Mesothelial cell of epicardium (in vitro differentiated cells): Measurements from ENCODE around the gene EBF4. TPM values are rescaled to one million over a fixed set of nuclear protein-coding genes. Genes with fewer than 3 reads are reported as not detected.

Experiments
- DNase-seq, 2 experiments: peaks; one replicate each; pipeline ENCODE4 v3.0.0; 2021; ENCODE audit warnings: low spot score in 2 of 2; ENCODE audit not compliant: unreplicated experiment in 2 of 2
- H3K27ac Mint-ChIP-seq: 2 replicates; pipeline ENCODE4 v1.8.0; 2021; ENCODE audit warnings: mixed read lengths
- H3K27me3 Mint-ChIP-seq: 2 replicates; pipeline ENCODE4 v1.8.0; 2021; ENCODE audit warnings: low read depth, mixed read lengths
- H3K36me3 Mint-ChIP-seq: 2 replicates; pipeline ENCODE4 v1.8.0; 2021; ENCODE audit warnings: mixed read lengths
- H3K4me1 Mint-ChIP-seq: 2 replicates; pipeline ENCODE4 v1.8.0; 2021; ENCODE audit warnings: mixed read lengths
- H3K4me3 Mint-ChIP-seq: 2 replicates; pipeline ENCODE4 v1.8.0; 2021; ENCODE audit warnings: mild to moderate bottlenecking, moderate library complexity, mixed read lengths
- H3K9me3 Mint-ChIP-seq: 2 replicates; pipeline ENCODE4 v1.8.0; 2021; ENCODE audit warnings: mixed read lengths
- total RNA-seq: library from RNA; stranded (reverse); gene quantifications from 3 replicates; pipeline ENCODE4 v1.2.1, GENCODE V29; 2021
- TF ChIP-seq, protein P1 (sequence below): fragments of 200-600 bp; sonication (generic); IDR thresholded peaks from one replicate; pipeline ENCODE4 v1.5.0; 2021; ENCODE audit warnings: antibody characterized with exemption; ENCODE audit not compliant: unreplicated experiment

Gene EBF4
- total RNA-seq, 1 donor from 2014 or later = 65.5 TPM

DNA sequence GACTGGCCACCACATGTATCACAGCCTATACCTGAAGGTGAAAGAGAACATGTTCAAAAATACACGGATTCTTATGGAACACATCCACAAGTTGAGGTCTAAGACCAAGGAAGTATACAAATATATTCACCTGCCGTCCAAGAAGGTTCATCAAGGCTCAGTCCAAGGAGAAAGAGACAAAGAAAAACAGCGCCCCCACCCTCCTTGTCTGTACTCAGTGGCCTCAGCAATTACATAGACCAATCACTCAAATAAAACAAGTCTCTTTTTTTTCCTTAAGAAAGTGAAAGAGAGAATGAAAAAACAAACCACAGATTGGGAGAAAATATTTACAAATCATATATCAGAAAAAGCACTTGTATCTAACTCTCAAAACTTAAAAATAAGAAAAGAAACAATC lies 88.4 kb downstream of the EBF4 start:
- Mint-ChIP-seq H3K4me1 (no peaks in the 10 kb centered on the region), H3K27me3 (peaks cover 60% of the 10 kb centered on the region), H3K9me3 (peaks cover 4% of the 10 kb centered on the region), H3K27ac (no peak overlapping the region), H3K4me3 (no peak overlapping the region), H3K36me3 (no peaks in the 10 kb centered on the region)
- TF ChIP-seq, protein P1, sequence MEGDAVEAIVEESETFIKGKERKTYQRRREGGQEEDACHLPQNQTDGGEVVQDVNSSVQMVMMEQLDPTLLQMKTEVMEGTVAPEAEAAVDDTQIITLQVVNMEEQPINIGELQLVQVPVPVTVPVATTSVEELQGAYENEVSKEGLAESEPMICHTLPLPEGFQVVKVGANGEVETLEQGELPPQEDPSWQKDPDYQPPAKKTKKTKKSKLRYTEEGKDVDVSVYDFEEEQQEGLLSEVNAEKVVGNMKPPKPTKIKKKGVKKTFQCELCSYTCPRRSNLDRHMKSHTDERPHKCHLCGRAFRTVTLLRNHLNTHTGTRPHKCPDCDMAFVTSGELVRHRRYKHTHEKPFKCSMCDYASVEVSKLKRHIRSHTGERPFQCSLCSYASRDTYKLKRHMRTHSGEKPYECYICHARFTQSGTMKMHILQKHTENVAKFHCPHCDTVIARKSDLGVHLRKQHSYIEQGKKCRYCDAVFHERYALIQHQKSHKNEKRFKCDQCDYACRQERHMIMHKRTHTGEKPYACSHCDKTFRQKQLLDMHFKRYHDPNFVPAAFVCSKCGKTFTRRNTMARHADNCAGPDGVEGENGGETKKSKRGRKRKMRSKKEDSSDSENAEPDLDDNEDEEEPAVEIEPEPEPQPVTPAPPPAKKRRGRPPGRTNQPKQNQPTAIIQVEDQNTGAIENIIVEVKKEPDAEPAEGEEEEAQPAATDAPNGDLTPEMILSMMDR = no peak
- no peak for DNase-seq

DNA sequence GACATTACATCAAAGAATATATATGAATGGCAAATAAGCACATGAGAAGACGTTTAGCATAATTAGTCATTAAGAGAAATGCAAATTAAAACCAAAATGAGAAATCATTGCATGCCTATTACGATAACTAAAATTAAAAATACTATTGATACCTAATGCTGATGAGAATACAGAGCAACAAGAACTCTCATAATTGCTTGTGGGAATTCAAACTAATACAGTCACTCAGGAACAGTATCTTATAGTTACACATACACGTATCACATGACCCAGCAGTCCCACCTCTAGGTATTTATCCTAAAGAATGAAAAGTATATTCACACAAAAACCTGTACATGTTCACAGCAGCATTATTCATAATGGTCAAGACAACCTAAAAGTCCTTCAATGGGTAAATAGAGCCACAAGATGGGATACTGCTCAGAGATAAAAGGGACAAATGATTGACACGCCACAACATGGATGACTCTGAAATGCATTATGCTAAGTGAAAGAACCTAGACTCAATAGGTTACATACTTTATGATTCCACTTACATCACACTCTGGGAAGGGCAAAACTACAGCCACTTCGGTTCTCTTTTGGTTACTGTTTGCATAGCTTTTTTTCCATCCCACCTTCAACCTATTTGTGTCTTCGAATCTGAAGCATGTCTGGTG lies 91.5 kb downstream of the EBF4 start:
- DNase-seq = no peak
- TF ChIP-seq, protein P1 = no peak
- Mint-ChIP-seq H3K27ac (no peak overlapping the region), H3K4me3 (no peak overlapping the region), H3K4me1 (no peaks in the 10 kb centered on the region), H3K27me3 (peaks cover 64% of the 10 kb centered on the region), H3K9me3 (peaks cover 4% of the 10 kb centered on the region), H3K36me3 (no peaks in the 10 kb centered on the region)

DNA sequence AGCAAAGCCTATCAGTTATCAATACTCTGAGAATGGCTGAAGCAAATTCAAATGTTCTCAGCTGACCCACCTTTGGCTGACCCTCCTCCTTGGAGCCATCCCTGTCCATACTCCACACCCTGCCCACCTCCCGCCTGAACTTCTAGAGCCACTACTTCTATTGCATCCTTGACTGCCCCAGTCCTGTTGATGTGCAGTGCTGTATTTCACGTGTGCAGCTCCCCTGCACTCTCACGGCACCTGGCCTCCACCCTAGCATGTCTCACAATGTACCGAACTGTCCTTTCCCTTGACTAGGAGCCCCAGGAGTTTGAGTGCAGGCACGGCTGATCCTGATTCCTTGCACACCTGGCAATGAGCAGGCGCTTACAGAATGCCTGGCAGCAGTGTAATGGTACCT lies 100.9 kb downstream of the EBF4 start:
- TF ChIP-seq, protein P1 = no peak
- Mint-ChIP-seq H3K27me3 (peaks cover 21% of the 10 kb centered on the region), H3K4me1 (no peaks in the 10 kb centered on the region), H3K9me3 (peaks cover 4% of the 10 kb centered on the region), H3K4me3 (no peak overlapping the region), H3K36me3 (peaks cover 15% of the 10 kb centered on the region), H3K27ac (no peak overlapping the region)
- no peak for DNase-seq

DNA sequence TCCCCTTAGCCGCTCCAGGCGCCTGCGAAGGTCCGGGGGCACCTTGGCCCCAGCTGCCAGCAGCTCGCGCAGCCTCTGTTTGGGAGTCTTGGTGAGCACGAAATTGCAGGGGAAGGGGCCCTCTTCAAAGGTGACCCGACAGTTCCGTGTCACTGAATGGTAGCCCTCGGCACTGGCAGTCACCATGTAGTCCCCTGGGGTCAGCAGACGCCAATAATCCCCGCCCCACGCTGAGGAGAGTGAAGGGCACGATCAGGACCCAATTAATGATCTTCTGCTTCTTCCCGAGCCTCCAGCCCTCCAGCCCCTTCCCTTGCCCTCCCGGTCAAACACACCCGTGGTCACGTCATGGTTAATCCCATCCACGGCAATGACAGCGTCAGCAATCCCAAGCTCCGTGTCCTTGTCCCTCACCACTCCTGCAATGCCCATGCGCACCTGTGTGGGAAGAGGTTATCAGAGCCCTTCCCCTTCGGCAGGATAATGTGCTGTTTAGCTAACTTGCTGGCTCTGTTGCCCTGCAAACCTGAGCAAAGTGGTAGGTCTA lies 101.7 kb downstream of the EBF4 start:
- TF ChIP-seq, protein P1 = no peak
- Mint-ChIP-seq H3K36me3 (peaks cover 15% of the 10 kb centered on the region), H3K4me1 (peaks cover 6% of the 10 kb centered on the region), H3K4me3 (no peak overlapping the region), H3K27me3 (peaks cover 14% of the 10 kb centered on the region), H3K27ac (no peak overlapping the region), H3K9me3 (peaks cover 4% of the 10 kb centered on the region)
- no peak for DNase-seq

DNA sequence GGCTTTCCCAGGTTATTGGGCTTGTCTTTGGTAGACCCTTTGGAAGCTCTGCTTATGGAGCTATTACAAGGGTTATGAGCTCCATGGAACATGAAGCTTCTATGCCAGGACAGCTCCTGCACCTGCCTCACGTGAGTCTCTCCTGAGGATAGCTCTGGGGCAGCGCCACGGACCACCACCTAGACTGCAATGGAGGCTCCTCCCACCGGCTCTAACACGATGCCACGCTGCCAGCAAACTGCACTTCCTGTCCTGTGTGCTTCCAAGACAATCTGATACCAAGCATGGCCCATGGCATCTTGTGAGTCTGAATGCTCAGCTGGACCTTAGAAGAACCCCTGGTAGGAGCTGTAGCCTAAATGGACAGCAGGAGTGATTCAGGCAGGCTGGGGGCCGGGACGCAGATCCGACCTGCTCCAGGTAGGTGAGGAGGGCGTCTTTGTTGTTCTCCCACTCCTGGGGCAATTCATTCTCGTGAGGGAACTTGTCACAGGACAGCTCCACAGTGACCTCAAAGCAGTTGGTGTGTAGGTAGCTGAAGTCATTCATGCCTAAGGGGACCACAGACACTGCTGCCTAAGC lies 102.4 kb downstream of the EBF4 start:
- Mint-ChIP-seq H3K4me1 (peaks cover 12% of the 10 kb centered on the region), H3K36me3 (peaks cover 15% of the 10 kb centered on the region)

More for the DNA sequence above, 102.4 kb downstream of the EBF4 start:
- TF ChIP-seq, protein P1 = no peak
- peaks cover 15% of the 10 kb centered on the region for H3K27me3 Mint-ChIP-seq
- H3K9me3 Mint-ChIP-seq = peaks cover 4% of the 10 kb centered on the region
- no peak overlapping the region for H3K4me3 Mint-ChIP-seq
- H3K27ac Mint-ChIP-seq = no peak overlapping the region
- no peak for DNase-seq
